Measurements from ENCODE around the gene ZP1.

The ZP1 gene

DNA sequence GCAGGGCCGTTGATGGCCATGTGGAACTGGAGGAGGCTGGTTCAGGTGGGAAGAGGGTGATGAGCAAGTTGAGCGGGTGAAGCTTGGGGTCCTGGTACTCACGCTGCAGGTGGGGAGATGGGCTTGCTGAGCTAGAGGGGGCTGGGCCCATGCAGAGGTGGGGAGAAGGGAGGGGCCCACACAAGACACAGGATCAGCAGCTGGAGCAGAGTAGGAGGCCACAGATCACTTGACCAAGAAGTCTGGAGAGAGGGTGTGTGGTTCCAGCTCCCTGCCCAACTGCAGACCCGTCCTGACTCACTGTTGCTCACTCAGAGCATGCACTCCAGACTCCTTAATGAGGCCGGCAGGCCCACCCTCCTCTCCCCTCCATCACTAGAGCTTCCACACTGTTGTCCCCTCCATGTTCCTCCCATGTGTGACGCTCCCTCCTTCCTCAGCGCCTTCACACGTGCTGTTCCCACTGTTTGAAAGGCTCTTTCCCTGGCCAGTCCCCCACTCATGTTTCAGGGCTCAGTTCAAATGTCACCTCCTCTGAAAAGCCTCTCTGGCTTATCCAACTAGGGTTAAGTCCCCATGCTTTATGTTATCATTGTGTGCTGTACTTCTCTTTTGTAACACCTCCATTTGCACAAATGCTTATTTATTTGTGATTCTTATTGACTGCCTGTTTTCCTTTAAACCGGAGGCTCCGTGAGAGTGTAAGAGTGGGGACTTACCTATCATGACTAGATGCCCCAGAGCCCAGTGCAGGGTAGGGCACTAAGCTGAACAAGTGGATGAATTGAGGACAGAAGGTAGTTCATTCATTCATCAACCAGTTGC, 23.1 kb upstream of the ZP1 start:
- no peak for DNase-seq

- no peak for DNase-seq
Measured at GRCh38 chr11:60844870-60845221, 22.5 kb upstream of the ZP1 start.

GRCh38 chr11:60845338-60845737, 22.0 kb upstream of the ZP1 start:
- no peak for DNase-seq

- no peak for DNase-seq
Measured at GRCh38 chr11:60847281-60847680, 20.1 kb upstream of the ZP1 start.

- DNase-seq, result no peak
Measured at GRCh38 chr11:60847896-60848295, 19.4 kb upstream of the ZP1 start.

GRCh38 chr11:60848714-60849151, 18.6 kb upstream of the ZP1 start:
- DNase-seq, result no peak

DNA sequence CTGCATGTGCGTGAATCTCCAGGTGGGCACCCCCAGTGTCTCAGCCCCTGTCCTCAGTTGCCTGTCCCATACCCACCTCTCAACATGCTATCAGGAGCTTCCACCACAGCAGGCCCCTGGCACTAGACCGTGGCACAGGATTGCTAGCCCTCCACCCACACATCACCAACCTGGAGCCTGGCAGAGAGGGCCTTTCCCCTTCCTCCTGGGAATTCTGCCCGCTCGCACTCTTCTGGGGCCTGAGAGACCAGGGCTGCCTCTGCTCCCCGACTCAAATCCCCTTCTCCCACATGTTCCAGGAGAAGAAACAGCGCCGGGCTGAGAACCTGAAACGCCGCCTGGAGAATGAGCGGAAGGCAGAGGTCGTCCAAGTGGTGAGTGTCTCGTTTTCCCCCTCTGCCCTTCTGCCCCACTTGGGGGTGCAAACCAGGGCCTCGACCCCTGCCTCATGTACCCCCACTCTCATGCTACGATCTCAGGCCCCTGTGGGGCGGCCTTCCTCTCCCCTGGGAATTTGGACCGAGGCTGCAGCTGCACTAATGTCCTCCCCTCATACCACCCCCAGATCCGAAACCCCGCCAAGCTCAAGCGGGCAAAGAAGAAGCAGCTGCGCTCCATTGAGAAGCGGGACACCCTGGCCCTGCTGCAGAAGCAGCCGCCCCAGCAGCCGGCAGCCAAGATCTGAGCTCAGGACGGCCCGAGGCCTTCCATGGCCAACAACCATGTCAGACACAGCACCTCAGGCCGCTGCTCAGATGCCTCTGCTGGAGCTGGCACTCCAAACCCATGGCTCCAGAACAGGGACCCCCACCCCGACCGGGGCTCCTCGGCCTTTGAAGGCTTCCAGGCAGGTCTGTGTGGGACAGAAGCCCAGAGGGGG, 17.5 kb upstream of the ZP1 start:
- DNase-seq, result no peak

DNA sequence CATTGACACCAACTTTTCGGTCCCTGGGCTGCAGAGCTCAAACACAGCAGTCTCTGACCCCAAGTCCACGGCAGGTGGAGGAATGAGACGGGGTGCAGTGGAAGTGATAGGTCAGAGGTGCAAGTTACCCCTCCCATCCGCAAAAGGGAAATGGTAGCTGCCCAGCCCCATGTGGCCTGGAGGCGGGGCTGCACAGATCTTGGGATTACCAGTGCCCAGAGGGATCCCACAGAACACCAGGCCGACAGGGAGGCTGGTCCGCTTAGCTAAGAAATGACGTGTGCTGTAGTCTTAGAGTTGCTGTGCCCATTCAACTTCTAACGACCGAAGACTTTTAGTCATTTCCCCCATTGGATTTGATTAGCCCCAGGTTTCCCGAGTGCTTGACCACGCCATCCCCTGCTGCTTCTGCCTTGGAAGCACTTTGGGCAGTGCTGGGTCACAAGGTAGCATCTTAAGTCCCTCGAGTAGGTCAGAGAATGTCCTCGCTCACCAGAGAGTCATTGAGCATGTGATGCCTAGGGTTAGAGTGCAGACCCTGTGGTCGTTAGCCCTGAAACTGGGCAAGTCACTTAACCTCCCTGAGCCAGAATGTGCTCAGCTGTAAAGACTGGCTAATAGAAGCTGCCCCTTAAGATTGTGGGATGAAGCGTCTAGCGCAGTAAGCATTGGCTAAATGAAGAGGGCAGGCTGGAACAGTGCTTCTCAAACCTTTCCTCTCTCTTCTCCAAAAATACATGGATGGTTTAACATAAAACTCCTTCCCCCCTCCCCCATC, 15.8 kb upstream of the ZP1 start:
- no peak for DNase-seq

- no peak for DNase-seq
Measured at GRCh38 chr11:60852117-60852981, 15.0 kb upstream of the ZP1 start.

- no peak for DNase-seq
Measured at GRCh38 chr11:60852982-60853950, 14.1 kb upstream of the ZP1 start.

DNA sequence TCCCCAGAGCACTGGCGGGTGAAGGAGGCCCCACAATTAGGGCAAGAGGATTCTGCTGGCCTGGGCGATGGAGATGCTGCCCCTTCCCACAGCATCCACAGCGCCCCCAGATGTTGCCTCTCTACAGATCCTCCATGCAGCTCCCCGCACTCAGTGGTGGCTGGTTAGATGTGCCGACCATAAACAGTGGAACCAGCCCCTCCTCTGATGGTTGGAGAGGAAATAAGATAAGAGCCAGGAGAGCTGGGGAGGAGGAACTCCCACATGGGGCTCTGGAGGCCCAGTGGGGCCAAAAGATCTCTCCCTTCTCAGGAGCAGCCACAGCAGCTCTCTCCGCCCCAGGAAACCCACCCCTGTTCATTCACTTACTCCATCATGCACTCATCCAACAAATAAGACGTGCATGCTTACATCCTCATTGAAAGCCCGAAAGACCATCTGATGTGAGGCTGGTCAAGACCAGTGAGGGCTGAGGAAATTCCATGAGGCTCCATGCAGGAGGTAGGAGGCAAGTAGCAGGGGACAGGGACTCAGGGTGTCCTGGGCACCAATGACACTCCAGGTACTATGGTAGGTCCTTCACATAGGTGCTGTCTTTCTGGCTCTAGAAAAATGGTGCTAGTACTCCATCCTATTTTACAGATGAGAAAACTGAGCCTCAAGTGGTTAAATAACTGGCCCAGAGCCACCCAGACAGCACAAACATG, 13.0 kb upstream of the ZP1 start:
- DNase-seq, result no peak

DNA sequence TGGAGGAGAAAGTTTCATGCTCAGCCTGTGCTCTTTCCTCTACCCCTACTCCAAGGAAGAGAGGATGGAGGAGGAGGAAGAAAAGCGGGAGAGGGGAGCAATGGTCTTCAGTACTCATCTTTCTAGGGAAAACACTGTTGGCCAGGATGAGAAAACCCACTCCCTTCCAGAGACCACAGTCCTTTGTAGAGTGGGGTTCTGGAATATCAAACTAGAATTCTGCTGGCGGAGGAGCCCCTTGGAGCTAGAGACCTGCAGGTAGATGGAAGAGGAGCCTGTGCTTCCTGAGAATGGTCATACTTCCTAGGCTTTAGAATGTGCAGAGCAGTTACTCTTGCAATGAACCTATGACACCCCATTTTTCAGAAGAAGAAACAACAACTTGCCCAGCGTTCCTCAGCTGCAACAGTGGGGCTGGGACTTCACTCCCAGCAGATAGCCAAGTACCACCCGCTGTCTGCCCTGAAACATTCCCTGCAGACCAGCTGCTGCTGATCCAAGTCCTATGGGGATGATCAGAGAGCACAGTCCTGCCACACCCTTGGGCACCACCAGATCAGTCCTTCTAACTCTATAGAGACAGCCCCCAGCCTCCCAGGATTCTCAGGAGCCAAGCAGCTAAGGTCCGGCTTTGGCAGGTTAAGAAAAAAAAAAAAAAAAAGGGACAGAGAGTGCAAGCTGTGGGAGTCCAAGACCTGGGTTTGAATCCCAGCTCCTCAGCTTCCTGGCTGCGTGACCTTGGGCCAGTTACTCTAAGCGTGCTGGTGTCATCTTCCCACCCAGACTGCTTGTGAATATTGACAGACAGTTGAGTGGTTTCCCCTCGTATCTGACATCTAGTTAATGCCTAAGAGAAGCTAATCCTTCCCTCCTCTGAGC, 12.3 kb upstream of the ZP1 start:
- DNase-seq, result no peak

DNA sequence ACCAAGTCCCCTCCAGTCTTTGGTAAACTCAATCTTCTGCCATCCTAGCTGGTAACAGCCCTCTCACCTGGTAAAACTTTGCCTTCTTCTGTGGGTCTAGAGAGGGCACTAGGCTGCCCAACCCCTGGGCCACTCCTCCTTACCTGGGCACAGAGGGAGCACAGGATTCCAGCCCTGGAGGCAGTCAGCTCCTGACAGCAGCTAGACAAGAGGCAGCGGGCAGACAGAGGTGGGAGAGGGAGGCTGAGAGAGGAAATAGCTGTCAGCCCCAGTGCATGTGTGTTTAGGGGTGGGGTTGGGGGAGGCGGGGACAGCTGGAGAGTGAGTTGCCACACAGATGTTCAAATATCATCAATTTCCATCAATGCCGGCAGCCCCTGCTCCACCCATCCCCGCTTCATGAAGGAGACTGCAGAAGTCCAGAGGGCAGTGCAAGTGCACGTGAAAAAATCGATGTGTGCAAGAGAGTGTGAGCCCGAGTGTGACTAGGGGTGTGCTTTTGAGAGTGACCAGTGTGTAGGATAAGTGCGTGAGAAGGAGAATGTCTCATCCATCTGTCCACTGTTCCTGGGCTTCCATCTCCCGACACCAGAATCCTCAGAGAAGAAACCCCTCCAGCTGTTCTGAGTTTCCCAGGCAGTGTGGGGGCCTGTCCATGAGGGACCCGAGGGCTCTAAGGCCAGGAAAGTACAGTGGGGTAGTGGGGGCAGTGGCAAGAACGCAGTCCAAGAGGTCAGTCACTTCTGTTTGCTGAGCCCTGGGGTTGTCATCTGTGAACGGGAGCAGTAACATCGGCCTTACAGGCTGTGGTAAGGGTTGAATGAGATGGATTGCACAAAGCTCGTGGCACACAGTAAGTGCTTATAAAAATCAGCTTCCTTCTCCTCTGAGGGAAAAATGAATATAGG, 11.4 kb upstream of the ZP1 start, which contains the start of gene PTGDR2:
Gene PTGDR2, minus strand, starts transcription at position 225 of the 908 bp plus-strand sequence. CDS start 2,228 bp downstream, outside the sequence.
- no peak for DNase-seq

DNA sequence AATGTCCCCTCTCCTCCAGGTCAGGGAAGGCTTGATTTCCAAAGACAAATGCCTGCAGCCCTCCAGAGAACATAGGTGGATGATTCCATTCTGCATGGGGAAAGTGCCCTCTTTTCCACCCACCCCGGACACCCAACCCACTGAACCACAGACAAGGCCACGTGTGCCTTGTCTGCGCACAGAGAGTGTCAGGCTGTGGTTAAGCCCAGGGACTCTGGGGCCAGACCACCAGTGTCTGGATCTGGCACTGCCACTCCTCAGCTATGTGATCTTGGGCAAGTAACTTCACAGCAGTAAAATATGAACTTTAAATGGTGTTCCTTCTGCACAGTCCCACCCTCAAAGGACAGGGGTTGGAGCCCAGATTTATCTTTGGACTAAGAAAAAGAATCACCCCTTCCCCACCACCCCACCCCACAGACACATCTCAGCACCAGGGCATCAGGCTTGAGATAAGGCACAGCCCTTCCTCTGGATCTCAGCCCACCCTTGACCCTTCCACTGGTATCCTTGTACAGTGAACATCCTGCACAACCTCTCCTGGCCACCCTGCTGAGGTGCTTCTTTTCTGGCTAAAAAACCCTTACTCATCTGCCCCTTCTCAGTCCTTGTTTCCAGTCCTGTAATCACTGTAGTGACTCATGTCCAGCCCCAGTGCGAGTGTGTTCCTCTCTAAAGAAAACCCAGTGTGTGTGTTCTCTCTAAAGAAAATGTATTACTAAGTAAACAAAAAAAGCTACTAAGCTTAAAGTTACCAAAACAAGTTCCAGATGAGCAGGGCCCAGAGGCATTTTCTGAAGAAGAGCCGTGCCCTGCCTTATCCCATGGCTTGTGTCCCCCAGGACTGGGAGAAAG, 9.7 kb upstream of the ZP1 start:
- DNase-seq, result no peak

- DNase-seq, result no peak
Measured at GRCh38 chr11:60858236-60858635, 9.1 kb upstream of the ZP1 start.

- DNase-seq, result no peak
Measured at GRCh38 chr11:60858731-60859464, 8.4 kb upstream of the ZP1 start.

Data from CD4-positive, alpha-beta T cell treated with Interleukin-1 beta for 1 hour (primary cell).